ENCODE measurements around the gene C2CD4B.

C2CD4B gene

GRCh38 chr15:62118520-62119226 lies 46.4 kb downstream of the C2CD4B start:
- DNase-seq (ENCODE audit: low spot score) = no peak

DNA sequence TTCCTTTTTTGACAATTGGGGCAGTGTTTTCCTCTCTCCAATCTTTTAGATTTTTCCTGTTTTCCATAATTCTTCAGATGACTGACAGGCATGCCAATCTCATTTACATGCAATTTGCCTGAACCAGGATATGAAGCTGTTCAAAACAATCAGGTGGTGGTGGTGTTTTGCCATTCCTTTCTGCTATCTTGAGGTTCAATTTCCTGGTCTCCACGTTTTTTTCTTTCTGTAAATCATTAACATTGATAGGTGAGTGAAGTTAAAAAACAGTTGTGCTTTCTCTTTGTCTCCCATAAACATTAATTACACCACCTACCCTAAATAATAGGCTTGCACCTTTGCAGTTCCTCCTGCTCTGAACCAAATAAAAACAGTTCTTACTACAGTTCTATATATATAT lies 49.2 kb downstream of the C2CD4B start:
- no peak for DNase-seq (ENCODE audit: low spot score)
